Fibroblast of pulmonary artery (primary cell): ENCODE measurements around the gene PPFIA2.

Source experiments
- DNase-seq: peaks from one replicate; pipeline ENCODE4 v3.0.0-alpha.2; 2010; ENCODE audit warnings: low read depth
- H3K4me3 ChIP-seq: replicated peaks from 2 replicates; pipeline ENCODE4 v1.5.1; 2011; ENCODE audit warnings: low read depth, mild to moderate bottlenecking, control low read depth, low read length, moderate library complexity
- CTCF ChIP-seq: IDR thresholded peaks from 2 replicates; pipeline ENCODE4 v1.5.1; 2011; ENCODE audit warnings: mild to moderate bottlenecking, control low read depth, low read length, inconsistent platforms; ENCODE audit errors: missing control alignments

Gene PPFIA2

DNA sequence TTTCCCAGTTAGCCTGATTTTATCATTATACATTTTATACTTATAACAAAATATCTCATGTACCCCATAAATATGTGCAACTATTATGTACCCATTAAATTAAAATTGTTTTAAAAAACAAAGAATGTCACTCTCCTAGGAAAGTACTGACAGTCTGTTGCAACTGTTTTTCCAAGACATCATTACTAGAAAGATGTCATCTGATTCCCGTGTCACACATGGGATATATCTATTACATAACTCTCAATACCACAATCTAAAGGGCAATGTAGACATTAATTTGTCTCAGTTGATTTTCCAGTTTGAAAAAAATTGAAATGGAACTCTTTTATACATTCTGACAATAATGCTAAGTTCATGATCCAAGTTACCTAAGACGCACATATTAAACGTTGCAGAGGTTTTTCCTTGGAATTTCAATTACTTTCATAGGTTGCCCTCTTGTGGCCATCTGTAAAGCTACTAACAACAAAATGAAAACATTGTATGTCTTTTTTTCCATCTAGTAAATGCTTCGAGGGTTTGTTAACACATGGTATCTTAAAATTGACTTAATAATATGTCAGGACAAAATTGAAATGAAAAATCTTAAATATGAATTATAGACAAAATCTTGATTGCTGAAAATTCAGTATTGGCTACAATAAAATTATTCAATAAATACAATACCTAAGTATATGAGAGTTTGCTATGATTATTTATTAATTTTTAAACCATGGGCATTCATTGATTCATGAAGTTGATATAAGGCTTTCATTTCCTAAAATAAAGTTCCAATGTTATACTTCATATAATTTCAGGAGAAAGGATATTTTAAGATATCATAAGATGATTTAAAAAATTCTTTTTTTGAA lies 131.6 kb downstream of the PPFIA2 start:
- peak; percentile 72 for DNase-seq
- H3K4me3 ChIP-seq = no peak overlapping the region
- TF ChIP-seq CTCF = peak; percentile 69

- no peak for DNase-seq
- TF ChIP-seq CTCF = no peak
- H3K4me3 ChIP-seq = no peak overlapping the region
These were observed 132.7 kb downstream of the PPFIA2 start for GRCh38 chr12:81626406-81626805.

DNA sequence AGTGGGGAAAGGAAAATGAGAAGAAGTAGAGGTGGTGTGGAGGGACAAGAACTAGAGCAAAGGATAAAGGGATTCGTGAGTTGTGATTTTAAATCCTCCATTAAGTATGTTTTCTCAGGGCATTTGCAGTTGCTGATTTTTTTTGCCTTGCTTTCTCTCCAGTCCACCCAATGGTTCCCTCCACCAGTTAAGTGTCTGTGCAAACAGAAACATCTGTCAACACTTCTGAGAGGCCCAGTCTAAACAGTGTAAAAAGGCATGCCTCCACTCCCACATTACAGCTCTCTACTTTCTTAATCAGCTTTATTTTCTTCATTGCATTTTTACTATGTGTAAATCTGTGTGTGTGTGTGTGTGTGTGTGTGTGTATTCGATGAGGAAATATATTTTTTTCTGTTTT lies 141.2 kb downstream of the PPFIA2 start:
- no peak for TF ChIP-seq CTCF
- H3K4me3 ChIP-seq = no peak overlapping the region
- no peak for DNase-seq

- no peak for DNase-seq
These were observed 144.0 kb downstream of the PPFIA2 start for GRCh38 chr12:81615026-81615588.

GRCh38 chr12:81610955-81611889 lies 147.9 kb downstream of the PPFIA2 start:
- TF ChIP-seq CTCF = peak; percentile 46
- peak; percentile 6 for DNase-seq
- H3K4me3 ChIP-seq = no peak overlapping the region

More at GRCh38 chr12:81615026-81615588, 144.0 kb downstream of the PPFIA2 start:
- TF ChIP-seq CTCF = no peak
- H3K4me3 ChIP-seq = no peak overlapping the region

DNA sequence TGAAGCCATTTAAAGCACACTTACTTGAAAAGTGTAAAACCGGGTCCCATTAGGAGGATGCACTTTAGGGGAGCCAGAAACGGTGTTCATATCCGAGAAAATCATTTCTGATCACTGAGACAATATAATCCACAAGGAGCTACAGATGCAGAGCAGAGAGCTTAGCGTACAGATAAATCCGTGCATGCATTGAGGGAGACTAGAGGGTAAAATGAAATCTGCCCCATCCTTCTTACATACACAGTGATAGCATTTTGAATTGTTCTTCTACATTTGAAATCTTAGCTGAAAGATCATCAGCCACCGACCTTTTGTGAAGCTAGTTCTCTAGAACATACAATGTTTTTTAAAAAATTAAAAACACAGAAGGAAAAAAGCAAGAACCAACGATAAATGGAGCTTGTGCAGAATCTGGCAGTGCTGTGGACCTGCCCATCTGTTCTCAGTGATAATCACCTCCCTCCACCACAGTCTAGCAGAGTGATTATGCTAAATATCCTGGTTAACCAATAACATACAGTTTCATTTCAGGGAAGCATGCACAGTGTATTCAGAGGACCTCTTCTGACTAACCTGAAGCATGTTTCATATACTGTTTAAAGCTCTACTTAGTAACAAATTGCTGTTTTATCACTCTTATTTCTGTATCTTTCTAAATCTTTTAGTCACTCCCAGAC lies 161.1 kb downstream of the PPFIA2 start:
- no peak for DNase-seq
- TF ChIP-seq CTCF = no peak
- H3K4me3 ChIP-seq = no peak overlapping the region
